C4-2B (cell line): Measurements from ENCODE around the gene BID.

Source experiments
- CTCF ChIP-seq: fragments of 450-650 bp; conservative IDR thresholded peaks from 2 replicates; pipeline ENCODE4 v1.5.1; 2017; ENCODE audit warnings: mild to moderate bottlenecking
- ZFX ChIP-seq: fragments of 450-650 bp; IDR thresholded peaks from 2 replicates; pipeline ENCODE4 v1.6.1; 2017

DNA sequence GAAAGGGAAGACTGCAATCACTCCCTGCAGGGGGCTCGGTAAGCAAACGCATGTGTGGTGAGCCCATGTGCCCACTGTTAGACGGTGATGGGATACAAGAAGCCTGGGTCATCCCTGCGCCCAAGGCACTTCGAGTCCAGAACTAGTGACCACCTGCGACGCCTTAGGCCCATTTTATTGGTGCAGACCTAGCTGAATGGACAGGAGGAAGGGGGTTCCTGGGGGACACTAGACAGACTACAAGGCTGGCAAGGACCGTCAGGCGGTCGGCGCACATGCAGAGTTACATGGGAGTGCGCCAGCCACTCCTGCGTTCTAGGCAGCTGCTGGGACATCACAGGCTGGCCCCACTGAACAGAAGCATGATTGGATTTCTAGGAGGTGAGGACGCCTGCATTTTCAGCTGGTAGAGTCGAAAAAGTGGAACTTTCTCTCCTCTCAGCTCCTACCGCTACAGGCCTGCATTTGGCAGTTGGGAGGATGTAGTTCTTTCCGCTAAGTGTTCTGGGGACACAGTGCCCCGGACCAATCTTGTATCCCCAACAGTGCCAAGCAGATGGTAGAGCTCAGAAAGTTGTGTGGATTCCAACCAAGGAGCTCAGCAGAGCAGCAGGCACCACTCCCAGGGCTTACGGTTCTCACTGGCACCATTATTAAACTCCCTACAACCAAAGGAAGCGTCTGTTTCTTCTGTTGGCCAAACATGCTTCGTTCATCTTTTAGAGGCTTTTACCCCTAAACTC lies 35.7 kb downstream of the BID start:
- TF ChIP-seq CTCF (no peak), ZFX (no peak)
